PC-3 (cell line): ENCODE data around the gene NINJ2. TPM values are rescaled to one million over a fixed set of nuclear protein-coding genes. Genes with fewer than 3 reads are reported as not detected.

Source experiments
- ATAC-seq: fragments of 200-7000 bp; cut with Tn5 transposase; 2 replicates; pipeline ENCODE4 v1.9.1; 2020; ENCODE audit warnings: mild to moderate bottlenecking, moderate library complexity
- BruUV-seq: library from RNA; stranded (reverse); fragments of 400-500 nt; replicated peaks from 2 replicates; lab custom pipeline; 2021; lab: Mats Ljungman, UMichigan
- CTCF ChIA-PET: fragments of 300-600 bp; sonication (Branson Sonifier 250); formaldehyde crosslinking; loops from one replicate; lab custom pipeline; 2022; ENCODE audit warnings: antibody characterized with exemption; lab: Charles Lee
- POLR2A ChIA-PET: fragments of 300-600 bp; sonication (Branson Sonifier 250); formaldehyde crosslinking; loops from one replicate; lab custom pipeline; 2022; ENCODE audit warnings: antibody characterized with exemption; ENCODE audit not compliant: unreplicated experiment; lab: Charles Lee
- DNase-seq: peaks from one replicate; pipeline ENCODE4 v3.0.0-alpha.2; 2015
- H2AFZ ChIP-seq: fragments of 300-600 bp; sonication (generic); 2 replicates; pipeline ENCODE4 v1.6.0; 2016; ENCODE audit warnings: antibody characterized with exemption, low read length
- H3F3A ChIP-seq: fragments of 300-600 bp; sonication (generic); one replicate; pipeline ENCODE4 v1.6.0; 2017; ENCODE audit warnings: antibody characterized with exemption, low read length, control low read depth, mild to moderate bottlenecking; ENCODE audit not compliant: unreplicated experiment
- H3K27ac ChIP-seq: fragments of 300-600 bp; sonication (generic); 2 replicates; pipeline ENCODE4 v1.5.1; 2016; ENCODE audit warnings: mild to moderate bottlenecking, low read length
- H3K27me3 ChIP-seq: fragments of 300-600 bp; sonication (generic); 2 replicates; pipeline ENCODE4 v1.6.1; 2016; ENCODE audit warnings: low read length, mixed read lengths
- H3K36me3 ChIP-seq: fragments of 300-600 bp; sonication (generic); 2 replicates; pipeline ENCODE4 v1.6.1; 2016; ENCODE audit warnings: low read depth, mixed run types, low read length, mixed read lengths
- H3K4me1 ChIP-seq: fragments of 300-600 bp; sonication (generic); 2 replicates; pipeline ENCODE4 v1.5.1; 2016; ENCODE audit warnings: low read length; ENCODE audit not compliant: insufficient read depth
- H3K4me2 ChIP-seq: fragments of 300-600 bp; sonication (generic); 2 replicates; pipeline ENCODE4 v1.6.0; 2016; ENCODE audit warnings: low read length
- H3K4me3 ChIP-seq: fragments of 300-600 bp; sonication (generic); 2 replicates; pipeline ENCODE4 v1.5.1; 2016; ENCODE audit warnings: mild to moderate bottlenecking, low read length, mixed read lengths
- H3K79me2 ChIP-seq: fragments of 300-600 bp; sonication (generic); 2 replicates; pipeline ENCODE4 v1.6.1; 2017; ENCODE audit warnings: low read length, mixed read lengths
- H3K9ac ChIP-seq: fragments of 300-600 bp; sonication (generic); 2 replicates; pipeline ENCODE4 v1.6.0; 2016; ENCODE audit warnings: mild to moderate bottlenecking, low read length
- H3K9me2 ChIP-seq: fragments of 300-600 bp; sonication (generic); replicated peaks from 2 replicates; pipeline ENCODE4 v1.6.1; 2016; ENCODE audit warnings: mixed run types, low read length, mixed read lengths
- H3K9me3 ChIP-seq: fragments of 300-600 bp; sonication (generic); 2 replicates; pipeline ENCODE4 v1.6.1; 2016; ENCODE audit warnings: low read length, mixed read lengths
- H4K20me1 ChIP-seq: fragments of 300-600 bp; sonication (generic); 2 replicates; pipeline ENCODE4 v1.6.1; 2016; ENCODE audit warnings: low read length, mixed read lengths
- EZH2 ChIP-seq: fragments of 300-600 bp; sonication (generic); IDR thresholded peaks from one replicate; pipeline ENCODE4 v1.6.1; 2017; ENCODE audit warnings: antibody characterized with exemption, mild to moderate bottlenecking, low read length; ENCODE audit not compliant: unreplicated experiment
- EZH2phosphoT487 ChIP-seq: fragments of 300-600 bp; sonication (generic); IDR thresholded peaks from 2 replicates; pipeline ENCODE4 v1.6.1; 2018; ENCODE audit warnings: mild to moderate bottlenecking, antibody characterized with exemption, low read length, borderline replicate concordance
- intact Hi-C: fragments of 100-400 bp; cut with micrococcal nuclease; formaldehyde crosslinking; loops from 2 replicates; pipeline ENCODE4 v1.9.0; 2023
- total RNA-seq: library from RNA; depleted of rRNA; stranded (reverse); fragments of >200 nt; gene quantifications from 2 replicates; pipeline ENCODE4 v1.2.3, GENCODE V29; 2014
- TF ChIP-seq, protein P1 (sequence below): fragments of 300-600 bp; sonication (generic); conservative IDR thresholded peaks from 2 replicates; pipeline ENCODE4 v1.5.1; 2017; ENCODE audit warnings: antibody characterized with exemption, low read depth, mild to moderate bottlenecking, low read length

Gene NINJ2
- total RNA-seq, 1 experiment from 2014 or later: not detected

DNA sequence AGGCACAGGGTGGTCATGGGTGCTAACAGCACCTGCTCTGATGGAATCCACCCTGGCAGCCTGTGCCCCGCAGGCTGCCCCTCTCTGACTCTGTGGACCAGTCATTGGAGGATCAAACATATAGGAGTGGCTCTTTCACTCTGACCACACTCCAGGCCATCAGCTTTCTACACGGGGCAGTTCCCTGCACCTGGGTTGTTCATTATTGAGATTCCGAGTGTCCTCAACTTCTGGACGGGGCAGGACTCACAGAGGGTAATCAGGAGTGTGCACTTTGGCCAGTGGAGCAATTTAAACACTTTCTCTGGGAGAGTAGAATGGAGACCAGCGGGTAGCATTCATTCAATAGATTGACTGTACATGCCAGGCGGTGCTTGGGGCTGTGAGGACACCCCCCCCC, 94.8 kb downstream of the NINJ2 start:
- ATAC-seq: no peak
- H3K4me2 ChIP-seq: no peak overlapping the region
- CTCF ChIA-PET: interaction anchor here (0.5 kb wide), 1 partner anchor 243 kb away, joined by 4 read pairs; no protein-coding TSS in a partner anchor

DNA sequence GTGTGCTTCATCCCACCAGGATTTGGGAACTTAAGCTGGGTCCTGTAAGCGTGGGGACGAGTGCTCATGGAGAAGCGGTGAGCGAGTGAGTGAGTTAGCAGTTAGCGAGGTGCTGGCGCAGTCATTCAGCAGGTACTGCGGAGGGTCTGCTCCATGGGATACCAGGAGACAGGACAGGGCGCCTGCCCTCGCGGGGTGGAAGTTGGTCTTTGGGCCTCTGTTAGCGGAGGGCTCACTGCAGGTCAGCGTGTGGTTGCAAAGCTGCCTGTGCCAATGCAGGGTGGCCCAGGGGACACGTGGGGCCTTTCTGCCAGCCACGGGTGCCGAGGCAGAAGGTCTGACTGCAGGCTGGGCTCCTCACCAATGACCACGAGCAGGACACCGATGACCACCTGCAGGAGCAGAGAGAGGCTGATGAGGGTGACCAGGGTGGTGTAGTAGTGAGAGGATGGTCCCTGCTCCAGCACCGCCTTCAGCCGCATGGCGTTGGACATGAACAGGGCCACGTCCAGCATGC, 97.6 kb downstream of the NINJ2 start:
- H3F3A ChIP-seq: no peaks in the 10 kb centered on the region
- H3K4me2 ChIP-seq: no peak overlapping the region
- BruUV-seq: no TSS peak
- no peak overlapping the region for H2AFZ ChIP-seq
- ATAC-seq (no peak), DNase-seq (no peak)
- TF ChIP-seq, protein P1, sequence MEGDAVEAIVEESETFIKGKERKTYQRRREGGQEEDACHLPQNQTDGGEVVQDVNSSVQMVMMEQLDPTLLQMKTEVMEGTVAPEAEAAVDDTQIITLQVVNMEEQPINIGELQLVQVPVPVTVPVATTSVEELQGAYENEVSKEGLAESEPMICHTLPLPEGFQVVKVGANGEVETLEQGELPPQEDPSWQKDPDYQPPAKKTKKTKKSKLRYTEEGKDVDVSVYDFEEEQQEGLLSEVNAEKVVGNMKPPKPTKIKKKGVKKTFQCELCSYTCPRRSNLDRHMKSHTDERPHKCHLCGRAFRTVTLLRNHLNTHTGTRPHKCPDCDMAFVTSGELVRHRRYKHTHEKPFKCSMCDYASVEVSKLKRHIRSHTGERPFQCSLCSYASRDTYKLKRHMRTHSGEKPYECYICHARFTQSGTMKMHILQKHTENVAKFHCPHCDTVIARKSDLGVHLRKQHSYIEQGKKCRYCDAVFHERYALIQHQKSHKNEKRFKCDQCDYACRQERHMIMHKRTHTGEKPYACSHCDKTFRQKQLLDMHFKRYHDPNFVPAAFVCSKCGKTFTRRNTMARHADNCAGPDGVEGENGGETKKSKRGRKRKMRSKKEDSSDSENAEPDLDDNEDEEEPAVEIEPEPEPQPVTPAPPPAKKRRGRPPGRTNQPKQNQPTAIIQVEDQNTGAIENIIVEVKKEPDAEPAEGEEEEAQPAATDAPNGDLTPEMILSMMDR: no peak
- no peak for TF ChIP-seq EZH2
- no peak for TF ChIP-seq EZH2phosphoT487
- no peak overlapping the region for H3K27ac ChIP-seq
- no peaks in the 10 kb centered on the region for H3K36me3 ChIP-seq
- peaks cover 7% of the 10 kb centered on the region; the same call in 1 of the 2 replicates for H3K4me1 ChIP-seq
- H3K27me3 ChIP-seq: no peaks in the 10 kb centered on the region
- H3K9me3 ChIP-seq: no peaks in the 10 kb centered on the region
- no peak overlapping the region for H3K4me3 ChIP-seq
- no peak overlapping the region for H3K9ac ChIP-seq
- ChIA-PET POLR2A (no interaction called here), CTCF (interaction anchor here (0.6 kb wide), 1 partner anchor 250 kb away, joined by 3 read pairs; no protein-coding TSS in a partner anchor)
- H4K20me1 ChIP-seq: no peaks in the 10 kb centered on the region
- intact Hi-C loops: no loop called here
- no peaks in the 10 kb centered on the region for H3K79me2 ChIP-seq
- H3K9me2 ChIP-seq: no peaks in the 10 kb centered on the region

More for the DNA sequence above, 94.8 kb downstream of the NINJ2 start:
- no TSS peak for BruUV-seq
- Histone ChIP-seq H3K27ac (no peak overlapping the region), H3K9me2 (no peaks in the 10 kb centered on the region), H3K4me3 (no peak overlapping the region), H3K36me3 (no peaks in the 10 kb centered on the region), H3K27me3 (no peaks in the 10 kb centered on the region), H3K9ac (no peak overlapping the region), H3K4me1 (peaks cover 24% of the 10 kb centered on the region), H4K20me1 (no peaks in the 10 kb centered on the region), H3K9me3 (no peaks in the 10 kb centered on the region), H3K79me2 (no peaks in the 10 kb centered on the region), H3F3A (peaks cover 4% of the 10 kb centered on the region), H2AFZ (no peak overlapping the region)
- DNase-seq: no peak
- intact Hi-C loops: no loop called here
- POLR2A ChIA-PET: no interaction called here
- TF ChIP-seq EZH2phosphoT487 (no peak), EZH2 (no peak)
- TF ChIP-seq, protein P1: no peak

DNA sequence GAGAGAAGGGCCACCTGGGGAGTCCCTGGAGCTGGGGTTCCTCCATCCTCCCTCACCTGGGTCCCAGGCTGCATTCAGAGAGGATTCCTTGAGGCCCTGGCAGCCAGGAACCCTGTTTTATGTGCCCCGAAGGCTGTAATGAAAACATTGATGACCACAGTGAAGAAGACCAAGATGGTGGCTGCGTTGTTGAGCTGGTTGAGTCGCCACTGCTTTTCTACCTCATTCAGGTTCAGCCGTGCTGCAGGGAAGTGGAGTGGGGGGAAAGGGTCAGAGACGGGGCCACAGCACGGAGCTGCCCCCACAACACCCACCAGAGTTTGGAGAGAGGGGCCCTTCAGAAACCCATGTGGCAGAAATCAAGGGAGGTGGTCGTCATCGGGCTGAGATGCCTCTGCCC, 98.1 kb downstream of the NINJ2 start:
- Histone ChIP-seq H3K9ac (no peak overlapping the region), H3F3A (no peaks in the 10 kb centered on the region), H2AFZ (no peak overlapping the region), H3K4me3 (no peak overlapping the region), H3K9me2 (no peaks in the 10 kb centered on the region), H3K4me1 (peaks cover 6% of the 10 kb centered on the region; the same call in 1 of the 2 replicates), H4K20me1 (no peaks in the 10 kb centered on the region), H3K4me2 (no peak overlapping the region), H3K36me3 (no peaks in the 10 kb centered on the region), H3K79me2 (no peaks in the 10 kb centered on the region), H3K27me3 (no peaks in the 10 kb centered on the region), H3K27ac (no peak overlapping the region), H3K9me3 (no peaks in the 10 kb centered on the region)
- ChIA-PET POLR2A (no interaction called here), CTCF (interaction anchor here (0.6 kb wide), 1 partner anchor 251 kb away, joined by 3 read pairs; no protein-coding TSS in a partner anchor)
- TF ChIP-seq EZH2: no peak
- TF ChIP-seq, protein P1: no peak
- no peak for TF ChIP-seq EZH2phosphoT487
- no peak for ATAC-seq
- no TSS peak for BruUV-seq
- intact Hi-C loops: no loop called here
- no peak for DNase-seq
